ENCODE measurements around the gene PSMD8.
"Not testable (repeated sequence)": the region's sequence is repeated elsewhere in the genome, so short reads cannot be mapped to it uniquely, and the experiment has no call there.

PSMD8 gene

DNA sequence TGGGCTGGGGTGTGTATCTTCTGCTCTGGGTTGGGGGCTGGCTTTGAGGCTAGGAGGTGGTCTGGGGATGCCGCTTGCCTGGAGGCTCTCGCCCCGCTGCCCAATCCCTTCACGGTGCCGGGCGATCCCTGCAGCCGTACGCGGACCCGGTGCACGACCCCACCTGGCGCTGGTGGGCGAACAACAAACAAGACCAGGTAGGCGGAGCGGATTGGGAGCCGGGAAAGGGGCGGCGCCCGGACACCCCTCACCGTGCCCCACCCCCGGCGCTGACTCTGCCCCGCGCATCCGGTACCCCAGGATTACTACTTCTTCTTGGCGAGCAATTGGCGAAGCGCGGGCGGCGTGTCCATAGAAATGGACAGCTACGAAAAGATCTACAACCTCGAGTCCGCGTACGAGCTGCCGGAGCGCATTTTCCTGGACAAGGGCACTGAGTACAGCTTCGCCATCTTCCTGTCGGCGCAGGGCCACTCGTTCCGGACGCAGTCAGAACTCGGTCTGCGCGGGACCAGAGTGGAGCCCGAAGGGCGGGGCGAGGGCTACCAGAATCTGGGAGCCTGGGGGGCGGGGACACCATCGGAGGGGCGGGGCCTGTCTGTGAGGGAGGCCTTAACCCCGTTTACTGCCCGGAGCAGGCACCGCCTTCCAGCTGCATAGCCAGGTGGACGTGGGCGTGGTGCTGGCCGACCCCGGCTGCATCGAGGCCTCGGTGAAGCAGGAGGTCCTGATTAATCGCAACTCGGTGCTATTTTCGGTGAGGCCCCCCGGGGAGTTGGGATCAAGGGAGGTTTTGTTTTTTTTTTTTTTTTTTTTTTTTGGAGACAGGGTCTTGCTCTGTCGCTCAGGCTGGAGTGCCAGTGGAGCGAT, 12.1 kb upstream of the PSMD8 start:
- no peak for DNase-seq

DNA sequence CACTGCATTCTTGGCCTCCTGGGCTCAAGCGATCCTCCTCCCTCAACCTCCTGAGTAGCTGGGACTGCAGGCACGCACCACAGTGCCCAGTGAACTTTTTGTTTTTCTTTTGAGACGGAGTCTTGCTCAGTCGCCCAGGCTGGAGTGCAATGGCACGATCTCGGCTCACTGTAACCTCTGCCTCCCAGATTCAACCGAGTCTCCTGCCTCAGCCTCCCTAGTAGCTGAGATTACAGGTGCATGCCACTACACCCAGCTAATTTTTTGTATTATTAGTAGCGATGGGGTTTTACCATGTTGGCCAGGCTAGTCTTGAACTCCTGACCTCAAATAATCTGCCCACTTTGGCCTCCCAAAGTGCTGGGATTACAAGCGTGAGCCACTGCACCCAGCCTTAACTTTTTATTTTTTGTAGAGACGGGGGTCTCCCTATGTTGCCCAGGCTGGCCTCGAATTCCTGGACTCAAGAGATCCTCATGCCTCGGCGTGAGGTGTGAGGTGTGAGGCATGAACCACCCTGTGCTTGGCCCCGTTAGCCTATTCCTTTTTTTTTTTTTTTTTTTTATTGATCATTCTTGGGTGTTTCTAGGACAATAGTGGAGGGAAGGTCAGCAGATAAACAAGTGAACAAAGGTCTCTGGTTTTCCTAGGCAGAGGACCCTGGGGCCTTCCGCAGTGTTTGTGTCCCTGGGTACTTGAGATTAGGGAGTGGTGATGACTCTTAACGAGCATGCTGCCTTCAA, 11.3 kb upstream of the PSMD8 start:
- not testable (repeated sequence) for DNase-seq

DNA sequence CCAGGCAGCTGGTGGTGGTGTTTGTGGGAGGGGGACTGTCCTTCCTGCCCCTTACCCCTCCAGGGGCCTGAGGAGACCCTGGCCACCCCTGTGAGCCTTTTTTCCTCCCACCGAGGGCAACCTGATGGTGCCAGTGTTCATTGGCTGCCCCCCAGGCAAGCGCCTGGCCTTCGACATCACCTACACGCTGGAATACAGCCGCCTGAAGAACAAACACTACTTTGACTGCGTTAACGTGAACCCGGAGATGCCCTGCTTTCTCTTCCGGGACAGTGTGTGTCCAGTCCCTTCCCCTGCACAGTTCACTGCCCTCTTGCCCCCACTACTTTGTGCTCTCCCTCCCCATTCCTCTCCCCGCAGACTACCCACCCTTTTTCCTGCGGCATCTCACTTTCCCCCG, 7.3 kb upstream of the PSMD8 start:
- DNase-seq, result no peak

DNA sequence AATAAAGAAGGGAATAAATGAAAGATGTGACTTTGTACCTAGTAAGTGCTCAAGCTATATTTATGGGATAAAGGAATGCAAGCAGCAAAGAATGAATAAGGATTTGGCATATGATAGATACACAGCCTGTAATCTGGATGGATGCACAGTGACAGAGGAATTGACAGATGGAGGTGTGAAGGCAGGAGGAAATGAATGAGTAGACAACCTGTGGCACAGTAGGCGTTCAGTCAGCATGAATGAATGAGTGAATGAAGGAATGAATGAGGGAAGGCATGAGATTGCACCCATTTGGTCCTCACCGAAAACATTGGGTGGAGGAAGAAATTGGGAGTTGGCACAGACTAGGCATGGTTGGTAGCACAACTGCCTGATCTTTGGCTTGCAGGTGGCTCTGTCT, 4.8 kb upstream of the PSMD8 start:
- no peak for DNase-seq

DNA sequence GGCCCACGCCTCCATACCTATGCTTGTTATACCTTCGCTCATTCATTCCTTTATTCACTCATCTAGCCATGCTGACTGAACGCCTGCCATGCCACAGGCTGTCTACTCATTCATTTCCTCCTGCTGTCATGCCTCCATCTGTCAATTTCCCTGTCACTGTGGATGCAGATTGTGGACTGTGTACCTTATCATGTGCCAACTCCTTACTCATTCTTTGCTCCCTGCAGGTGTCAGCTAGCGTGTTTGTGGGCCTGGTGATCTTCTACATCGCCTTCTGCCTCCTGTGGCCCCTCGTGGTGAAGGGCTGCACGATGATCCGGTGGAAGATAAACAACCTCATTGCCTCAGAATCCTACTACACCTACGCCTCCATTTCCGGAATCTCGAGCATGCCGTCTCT, 4.1 kb upstream of the PSMD8 start:
- DNase-seq, result no peak

DNA sequence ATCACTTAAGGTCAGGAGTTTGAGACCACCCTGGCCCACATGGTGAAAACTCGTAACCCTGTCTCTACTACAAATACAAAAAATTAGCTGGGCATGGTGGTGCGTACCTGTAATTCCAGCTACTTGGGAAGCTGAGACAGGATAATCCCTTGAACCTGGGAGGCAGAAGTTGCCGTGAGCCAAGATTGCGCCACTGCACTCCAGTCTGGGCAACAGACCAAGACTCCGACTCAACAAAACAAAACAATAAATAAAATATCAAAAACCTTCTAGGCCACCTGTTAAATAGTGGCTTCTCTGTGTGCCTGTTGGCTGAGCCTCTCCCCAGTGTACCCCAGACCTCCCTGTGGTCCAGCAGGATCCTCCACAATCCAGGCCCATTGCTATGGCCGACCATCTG, 3.3 kb upstream of the PSMD8 start:
- no peak for DNase-seq

DNA sequence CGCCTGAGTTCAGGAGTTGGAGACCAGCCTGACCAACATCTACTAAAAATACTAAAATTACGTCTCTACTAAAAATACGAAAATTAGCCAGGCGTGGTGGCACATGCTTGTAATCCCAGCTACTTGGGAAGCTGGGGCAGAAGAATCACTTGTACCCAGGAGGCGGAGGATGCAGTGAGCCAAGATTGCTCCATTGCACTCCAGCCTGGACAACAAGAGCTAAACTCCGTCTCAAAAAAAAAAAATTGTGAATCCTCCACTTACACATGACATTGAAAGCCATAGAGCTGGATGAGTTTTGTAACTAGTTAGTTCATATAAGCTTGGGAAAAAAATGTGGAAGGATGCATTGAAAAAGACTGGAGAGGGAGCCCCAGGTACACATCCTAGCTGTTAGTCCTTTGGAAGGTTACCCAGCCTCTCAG, 452 bp upstream of the PSMD8 start:
- no peak for DNase-seq

DNA sequence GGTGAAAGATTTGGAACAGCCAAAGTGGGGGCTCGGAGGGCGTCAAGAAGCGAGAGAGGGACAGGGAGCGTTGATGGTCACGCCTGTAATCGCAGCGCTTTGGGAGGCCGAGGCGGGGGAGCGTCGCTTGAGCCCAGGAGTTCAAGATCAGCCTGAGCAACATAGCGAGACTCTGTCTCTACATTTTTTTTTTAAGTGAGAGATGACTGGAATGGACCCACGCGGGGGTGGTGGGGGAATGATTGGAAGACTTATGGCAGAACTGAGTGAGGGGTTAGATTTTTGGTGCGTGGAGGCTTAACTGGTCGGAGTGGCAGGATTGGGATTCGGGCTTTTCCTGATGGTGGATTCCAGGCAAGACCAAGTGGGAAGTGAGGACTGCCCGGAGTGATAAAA, 725 bp downstream of the PSMD8 start:
- DNase-seq, result no peak

DNA sequence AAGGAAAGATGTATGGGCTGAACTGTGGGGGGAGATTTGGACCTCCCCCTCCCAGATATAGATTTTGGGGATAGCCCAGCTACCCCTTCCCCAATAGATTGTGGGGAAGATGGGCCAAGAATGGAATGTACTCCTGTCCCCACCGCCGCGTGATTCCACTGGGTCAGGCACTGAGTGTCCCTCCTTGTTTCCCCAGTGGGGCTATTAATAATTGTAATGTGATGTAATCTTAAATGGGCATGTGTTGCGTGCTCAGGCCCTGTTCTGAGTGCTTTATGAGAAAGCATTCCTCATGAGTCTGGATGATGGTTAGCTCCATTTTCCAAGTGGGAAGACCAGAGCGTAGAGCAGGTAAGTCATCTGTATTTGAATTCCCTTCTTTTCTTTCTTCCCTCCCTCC, 1.4 kb downstream of the PSMD8 start:
- no peak for DNase-seq

DNA sequence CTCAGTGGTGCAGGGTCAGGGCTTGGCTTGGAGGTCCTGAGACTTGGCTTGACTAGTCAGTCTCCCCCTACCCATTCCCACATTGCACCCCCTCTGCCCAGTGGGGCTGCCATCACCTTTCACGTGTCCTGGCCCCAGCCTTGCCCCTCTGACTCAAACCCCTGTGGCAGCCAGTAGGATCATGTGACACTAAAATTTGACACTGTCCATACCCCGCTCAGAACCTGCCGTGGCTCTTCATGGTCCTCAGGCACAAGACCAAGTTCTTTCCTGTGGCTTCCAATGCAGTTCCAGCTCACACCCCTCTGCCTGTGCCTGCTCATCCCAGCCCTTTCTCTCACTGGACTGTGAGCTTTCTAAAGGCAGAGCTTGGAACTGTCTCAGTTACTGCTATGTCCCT, 2.2 kb downstream of the PSMD8 start:
- no peak for DNase-seq

DNA sequence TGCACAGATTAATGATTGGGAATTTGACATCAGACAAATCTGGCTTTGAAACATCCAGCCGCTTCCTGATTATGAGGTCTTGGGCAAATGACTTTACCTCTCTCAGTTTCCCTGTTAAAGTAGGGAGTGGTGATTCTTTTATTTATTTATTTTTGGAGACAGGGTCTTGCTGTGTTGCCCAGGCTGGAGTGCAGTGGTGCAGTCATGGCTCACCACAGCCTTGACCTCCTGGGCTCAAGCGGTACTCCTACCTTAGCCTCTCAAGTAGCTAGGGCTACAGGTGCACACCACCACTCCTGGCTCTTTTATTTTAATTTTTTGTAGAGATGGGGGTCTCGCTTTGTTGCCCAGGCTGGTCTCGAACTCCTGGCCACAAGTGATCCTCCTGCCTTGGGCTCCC, 2.7 kb downstream of the PSMD8 start:
- no peak for DNase-seq

DNA sequence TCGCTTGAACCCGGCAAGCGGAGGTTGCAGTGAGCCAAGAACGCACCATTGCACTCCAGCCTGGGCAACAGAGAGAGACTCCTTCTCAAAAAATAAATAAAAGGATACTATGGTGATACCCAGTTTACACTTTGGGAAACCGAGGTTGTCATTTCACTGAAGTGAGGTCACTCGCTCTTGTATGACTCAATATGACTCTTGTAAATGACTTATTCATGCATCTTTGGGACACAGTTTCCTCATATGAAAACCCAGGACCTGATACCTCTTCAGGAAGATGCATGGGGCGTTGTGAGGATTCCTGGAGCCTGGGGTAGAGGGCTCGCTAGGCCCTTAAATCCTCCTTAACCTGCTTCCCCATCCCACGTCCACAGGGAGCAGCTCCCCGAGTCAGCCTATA, 4.5 kb downstream of the PSMD8 start:
- no peak for DNase-seq

DNA sequence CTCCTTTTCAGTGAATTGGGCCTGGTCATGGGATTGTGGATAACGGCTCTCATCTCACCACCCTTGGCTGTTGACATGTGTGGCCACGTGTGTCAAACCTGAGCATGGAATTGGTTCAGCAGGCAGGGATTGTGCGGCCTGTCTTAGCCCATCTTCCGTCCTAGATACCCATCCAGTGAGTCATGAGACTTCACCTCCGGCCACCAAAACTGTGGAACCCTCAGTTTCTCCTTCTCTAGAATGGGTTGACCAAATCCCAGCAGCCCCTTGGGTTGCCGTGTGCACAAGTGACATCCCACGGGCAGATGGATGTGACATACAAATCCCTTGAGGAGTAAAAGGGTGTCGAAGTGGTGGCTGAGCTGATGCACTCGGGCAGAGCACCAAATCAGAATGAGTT, 6.8 kb downstream of the PSMD8 start:
- DNase-seq, result no peak

DNA sequence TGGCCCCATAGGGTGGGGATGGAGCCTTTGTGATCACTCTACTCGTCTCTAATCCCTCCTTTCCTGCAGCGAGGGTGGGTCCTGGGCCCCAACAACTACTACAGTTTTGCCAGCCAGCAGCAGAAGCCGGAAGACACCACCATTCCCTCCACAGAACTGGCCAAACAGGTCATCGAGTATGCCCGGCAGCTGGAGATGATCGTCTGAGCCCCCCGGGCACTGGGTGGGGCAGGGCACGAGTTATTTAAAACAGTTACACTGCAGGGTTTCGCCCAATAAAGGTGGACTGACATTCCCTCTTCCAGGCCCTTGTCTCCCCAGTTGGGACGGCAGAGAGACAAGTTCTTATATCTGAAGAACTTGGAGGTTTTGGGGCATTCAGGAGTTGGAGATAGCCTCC, 8.8 kb downstream of the PSMD8 start:
- DNase-seq, result no peak

DNA sequence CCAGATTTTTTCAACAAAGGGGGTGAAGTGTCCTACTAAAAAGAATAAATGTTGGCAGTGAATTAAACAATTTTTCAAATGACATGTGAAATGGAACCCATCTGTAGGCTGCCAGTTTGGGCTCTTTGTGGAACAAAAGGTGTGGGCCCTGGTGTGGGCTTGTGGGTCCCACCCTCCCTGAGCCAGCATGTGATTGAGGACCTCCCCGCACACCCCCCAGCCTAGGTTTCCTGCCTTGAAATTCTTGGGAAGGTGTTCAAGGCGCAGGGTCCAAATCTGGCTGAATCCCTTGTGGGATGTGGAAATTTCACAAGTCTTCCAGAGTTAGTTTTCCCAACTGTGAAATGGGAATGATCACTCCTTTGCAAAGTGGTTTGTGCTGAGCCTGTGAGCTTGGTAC, 9.4 kb downstream of the PSMD8 start:
- DNase-seq, result no peak

DNA sequence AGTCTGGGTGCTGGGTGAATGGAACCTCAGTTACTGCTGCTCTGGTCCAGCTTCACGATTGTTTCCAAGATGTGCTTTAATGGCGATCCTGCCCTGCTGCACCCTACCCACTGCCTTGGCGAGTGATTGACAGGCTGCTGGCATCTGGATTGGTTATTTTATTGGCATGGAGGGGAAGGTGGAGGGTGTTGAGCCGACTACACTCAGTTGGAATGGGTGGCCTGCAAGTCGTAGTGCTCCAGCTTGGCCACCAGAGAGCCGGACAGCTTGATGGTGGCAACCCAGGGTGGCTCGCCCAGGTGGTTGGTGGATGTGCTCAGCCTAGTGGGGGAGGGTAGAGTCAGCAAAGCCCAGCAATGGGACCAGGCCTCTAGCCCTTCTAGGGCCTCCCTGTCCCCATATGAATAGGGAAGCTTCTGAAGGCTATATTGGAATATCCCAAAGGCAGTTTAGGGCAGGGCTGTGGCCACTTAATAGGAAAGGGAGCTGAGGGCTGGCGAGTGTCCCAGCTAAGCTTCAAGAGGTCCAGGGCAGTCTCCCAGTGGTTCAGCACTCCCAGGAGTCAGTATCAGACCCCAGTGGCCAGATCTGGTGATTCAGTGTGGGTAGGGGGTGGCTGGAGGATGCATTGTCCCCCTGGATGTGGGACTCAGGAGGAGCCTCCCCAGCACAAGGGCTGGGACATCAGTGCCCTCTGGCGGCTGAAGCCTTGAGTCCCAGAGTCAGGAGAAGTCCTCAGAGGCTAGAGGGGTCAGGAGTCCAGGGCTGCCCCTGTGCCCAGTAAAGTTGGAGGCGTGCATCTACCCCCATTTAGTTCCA, 10.0 kb downstream of the PSMD8 start:
- DNase-seq, result no peak

DNA sequence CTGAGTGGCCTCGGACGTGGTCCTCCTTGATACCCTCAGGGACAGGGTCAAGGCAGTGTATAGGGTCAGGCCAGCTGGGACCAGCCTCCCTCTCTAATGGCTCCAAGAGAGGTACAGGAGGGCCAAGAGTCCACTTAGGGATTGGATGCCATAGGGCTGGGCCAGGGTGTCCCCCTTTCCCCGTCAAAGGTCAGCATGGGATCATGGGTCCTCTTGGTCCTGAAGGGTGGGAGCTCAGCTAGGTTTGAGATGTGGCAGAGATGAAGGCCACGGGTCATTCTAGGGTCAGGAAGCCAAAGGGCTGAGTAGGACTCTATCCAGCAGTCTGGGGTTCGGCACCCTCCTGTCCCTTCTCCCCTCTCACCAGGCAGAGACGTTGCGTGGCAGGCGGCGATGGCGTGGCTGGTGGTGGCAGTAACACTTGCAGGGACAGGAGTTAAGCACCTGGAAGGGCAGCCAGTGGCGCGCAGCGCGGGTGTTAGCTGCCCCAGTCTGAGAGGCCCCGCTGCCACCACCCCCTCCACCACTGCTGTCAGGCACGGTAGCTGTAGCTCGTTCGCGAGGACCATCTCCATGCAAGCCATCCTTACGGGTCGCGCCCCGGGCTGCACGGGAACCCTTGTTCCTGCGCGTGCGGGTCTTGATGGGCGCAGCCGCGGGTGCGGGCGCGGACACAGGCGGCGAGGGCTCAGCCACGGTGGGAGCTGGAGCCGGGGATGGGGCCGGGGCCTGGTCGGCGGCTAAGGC, 10.9 kb downstream of the PSMD8 start:
- no peak for DNase-seq

DNA sequence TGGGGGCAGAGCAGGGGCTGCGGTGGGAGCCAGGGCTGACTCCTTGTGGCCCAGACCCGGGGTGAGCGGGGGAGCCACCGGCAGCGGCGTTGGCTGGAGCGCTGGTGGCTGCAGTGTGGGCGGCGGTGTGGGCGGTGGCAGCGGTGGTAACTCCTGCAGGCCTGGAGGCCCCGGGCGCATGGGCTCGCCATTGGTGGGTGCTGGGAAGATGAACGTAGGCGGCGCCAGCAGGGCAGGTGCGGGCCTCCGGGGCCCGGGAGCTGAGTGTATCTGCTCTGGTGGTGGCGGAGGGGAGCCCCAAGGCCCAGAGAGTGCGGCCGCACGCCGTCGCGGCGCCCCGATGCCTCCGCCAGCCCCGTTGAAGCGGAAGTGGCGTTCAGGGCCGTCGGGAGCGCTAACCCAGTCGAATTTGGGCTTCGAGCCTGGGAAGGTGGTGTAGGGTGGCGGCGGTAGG, 11.5 kb downstream of the PSMD8 start:
- DNase-seq, result no peak

DNA sequence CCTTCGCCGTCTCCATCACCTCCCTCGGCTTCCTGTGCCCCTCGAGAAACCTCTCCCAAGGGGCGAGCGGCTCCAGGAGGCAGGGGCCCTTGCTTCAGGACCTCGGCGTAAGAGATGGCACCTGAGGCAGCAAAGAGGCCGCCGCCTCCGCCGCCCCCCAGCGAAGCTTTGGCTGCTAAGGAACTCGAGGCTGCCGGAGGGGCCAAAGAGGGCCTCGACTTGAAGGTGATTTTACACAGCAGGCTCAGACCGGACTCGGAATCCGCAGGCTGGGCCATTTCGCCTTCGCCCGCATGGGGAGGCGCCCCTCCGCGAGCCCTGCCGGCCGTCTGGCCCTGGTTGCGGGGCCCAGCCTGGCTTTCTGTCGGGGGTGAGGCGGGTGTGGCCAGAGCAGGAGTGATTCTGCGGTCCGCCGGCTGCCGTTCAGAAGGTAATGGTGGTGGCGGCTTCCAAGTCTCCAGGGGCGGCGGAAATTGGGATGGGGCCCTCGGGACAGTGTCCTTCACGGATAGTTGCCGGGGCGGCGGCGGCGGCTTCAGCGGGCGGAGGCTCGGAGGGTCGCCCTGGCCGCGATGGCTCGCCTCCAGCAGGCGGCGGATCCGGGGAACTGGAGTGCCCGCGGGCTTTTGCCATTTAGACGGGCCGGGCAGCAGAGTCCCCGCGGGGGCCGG, 12.1 kb downstream of the PSMD8 start:
- no peak for DNase-seq

DNA sequence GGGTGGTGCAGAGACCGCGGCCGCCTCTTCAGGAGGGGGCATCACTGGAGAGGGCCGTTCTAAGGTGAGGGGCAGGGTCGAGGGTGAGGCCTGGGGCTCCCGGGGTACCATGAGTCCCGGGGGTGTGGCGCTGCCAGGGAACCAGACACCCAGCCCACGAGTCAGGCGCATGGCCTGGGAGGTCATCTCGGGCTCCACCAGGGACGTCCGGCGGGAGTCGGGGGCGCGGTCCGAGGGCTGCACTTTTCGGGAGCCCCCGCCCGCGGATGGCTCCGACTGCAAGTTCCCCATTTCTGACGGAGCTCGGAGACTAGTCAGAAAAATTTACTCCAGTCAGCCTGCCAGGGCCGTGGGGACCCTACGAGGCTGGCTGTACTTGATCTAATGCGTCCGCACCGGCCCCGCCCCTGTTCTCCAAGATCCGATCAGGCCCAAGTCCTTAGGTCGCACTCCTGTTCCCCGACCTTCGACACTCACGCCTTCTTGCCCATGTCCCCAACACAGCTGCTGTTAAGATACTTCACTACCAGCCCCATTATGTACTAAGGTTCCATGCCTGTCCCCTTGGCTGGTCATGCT, 12.7 kb downstream of the PSMD8 start:
- DNase-seq, result no peak

DNA sequence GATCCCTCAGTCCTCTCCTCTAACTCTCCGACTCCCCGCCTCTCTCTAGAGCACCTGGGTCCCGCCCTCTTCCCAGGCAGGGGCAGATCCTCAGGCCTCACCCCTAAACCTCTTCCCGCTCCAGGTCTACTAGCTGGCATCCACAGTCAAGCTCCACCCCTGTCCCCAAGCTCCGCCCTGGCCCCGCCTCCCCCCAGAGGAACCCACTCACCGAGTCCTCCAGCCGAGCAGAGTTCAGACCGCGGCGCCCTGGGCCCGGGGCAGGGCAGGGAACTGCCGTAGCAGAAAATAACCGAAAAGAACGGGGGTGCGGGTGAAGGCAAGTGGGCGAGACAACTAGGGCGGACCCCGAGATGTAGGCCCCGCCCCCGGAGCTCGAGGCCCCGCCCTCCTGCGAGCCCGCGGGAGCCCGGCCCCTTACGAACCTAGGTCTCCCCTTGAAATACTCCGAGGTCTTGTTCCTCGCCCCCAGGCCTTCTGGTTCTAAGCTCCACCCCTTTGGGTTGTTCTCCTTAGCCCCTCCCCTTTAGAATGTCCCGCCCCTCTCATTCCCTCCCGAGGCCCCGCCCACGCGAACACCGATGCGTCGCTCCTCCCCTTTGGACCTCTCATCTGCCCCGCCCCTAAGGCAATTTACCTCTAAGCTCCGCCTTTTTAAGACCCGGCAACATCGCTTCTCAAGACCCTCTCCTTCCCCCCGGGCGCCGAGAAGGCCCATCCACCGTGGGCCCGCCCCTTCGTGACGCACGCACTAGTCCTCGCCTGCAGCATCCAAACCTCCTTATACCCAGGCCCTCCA, 13.4 kb downstream of the PSMD8 start, which contains the start of gene GGN:
GGN (minus strand) TSS at position 485 of the 799 bp plus-strand sequence. CDS start 773 bp downstream, outside the sequence.
- no peak for DNase-seq

Measured in SIG-M5 (cell line).